Iris pigment epithelial cell (primary cell): ENCODE measurements around the gene RUNDC3A.
A peak's percentile ranks its signal among the peaks of the same experiment; 100 is the strongest.

ENCODE experiments used
- DNase-seq: peaks from one replicate; pipeline ENCODE4 v3.0.0-alpha.2; 2011; ENCODE audit warnings: low read depth

Gene RUNDC3A

DNA sequence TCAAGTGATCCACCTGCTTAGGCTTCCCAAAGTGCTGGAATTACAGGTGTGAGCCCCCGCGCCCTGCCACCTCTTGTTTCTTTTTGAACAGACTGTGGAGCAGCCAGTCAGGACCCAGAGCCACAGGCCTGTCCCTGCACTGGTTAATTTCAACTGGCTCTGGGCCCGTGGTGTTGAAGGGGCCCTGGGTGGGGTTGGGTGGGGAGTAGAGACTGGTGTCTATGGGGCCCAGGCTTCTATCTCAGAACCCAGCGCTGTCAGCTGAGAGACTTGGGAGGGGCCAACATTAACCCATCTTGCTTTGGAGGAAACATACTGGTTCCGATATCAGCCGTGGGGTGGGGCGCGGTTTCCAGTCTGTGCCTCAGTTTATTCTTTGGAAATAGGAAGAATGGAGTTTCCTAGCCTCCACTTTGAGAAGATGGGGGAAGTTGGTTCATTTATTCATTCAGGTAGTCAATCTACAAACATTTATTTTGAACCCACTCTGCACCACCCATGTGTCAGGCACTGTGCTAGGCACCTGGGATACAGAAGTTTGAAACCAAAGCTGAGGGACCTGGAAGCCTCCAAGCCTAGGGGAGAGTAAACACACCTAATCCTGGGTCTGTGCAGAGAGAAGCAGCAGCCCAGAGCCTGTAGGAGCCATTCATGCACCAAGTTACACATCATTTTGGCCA, 24.9 kb upstream of the RUNDC3A start:
- DNase-seq: no peak

DNA sequence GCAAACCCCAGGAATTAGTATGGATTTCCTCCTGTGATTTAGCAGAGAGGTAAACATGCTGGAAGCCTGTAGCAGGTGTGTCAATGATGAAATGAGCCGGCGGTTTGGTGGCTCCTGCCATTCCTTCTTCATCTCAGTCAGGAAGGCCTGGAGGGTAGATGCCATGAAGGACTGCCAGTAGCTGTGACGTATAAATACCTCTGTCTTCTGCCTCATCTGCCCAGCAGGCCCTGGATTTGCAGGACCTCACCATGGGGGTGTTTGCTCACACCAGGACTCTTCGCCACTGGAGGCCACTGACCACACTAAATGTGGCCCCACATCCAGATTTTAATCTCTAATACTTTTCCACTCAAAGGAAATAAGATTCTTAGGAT, 24.4 kb upstream of the RUNDC3A start:
- no peak for DNase-seq

DNA sequence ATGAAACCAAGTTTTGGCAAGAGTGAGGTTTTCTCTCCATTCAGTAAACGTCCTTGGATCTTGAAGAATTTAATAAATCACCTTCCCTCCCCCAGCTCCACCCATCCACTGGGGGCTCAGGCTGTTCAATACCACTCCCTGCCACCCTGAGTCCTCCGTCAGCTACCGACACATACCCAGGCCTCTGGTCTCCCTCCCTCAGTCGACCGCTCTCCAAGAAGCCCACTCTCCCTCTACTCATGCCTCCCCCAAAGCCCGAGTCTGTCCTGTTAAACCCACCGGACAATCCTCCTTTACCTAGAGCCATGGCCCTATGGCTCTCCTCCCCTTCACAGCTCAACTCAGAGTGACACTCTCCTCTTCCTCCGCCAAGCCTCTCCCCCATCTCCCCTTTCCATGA, 20.8 kb upstream of the RUNDC3A start:
- DNase-seq: no peak

DNA sequence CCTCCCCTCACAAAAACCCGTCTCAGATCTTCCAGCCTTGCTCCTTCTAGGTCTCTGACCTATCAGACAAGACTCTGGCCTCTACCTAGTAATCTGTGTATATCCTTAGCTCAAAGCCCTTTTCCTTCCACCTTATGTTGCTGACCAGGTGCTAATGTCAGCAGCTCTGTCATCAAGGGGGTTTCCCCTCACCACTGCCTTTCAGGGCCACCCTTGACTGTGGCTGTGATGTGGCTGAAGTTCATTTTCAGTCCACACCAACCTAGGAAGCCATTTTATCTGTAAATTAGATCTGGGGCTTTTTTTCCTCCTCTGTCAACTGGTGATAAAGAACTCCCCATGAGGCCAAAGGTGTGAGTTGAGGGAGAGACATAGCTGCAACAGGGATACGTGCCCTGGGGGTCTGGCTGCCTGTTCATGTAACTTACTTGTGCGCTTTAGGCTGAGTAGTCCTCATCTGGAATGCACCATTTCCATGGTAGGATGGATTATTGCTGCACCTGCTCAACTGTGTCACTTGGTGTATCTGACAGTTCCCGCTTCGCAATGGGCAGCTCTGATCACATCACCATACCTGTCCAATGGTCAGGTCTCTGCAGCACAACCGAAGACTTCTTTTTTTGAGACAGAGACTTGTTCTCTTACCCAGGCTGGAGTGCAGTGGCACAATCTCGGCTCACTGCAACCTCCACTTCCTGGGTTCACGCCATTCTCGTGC, 14.7 kb upstream of the RUNDC3A start:
- no peak for DNase-seq

DNA sequence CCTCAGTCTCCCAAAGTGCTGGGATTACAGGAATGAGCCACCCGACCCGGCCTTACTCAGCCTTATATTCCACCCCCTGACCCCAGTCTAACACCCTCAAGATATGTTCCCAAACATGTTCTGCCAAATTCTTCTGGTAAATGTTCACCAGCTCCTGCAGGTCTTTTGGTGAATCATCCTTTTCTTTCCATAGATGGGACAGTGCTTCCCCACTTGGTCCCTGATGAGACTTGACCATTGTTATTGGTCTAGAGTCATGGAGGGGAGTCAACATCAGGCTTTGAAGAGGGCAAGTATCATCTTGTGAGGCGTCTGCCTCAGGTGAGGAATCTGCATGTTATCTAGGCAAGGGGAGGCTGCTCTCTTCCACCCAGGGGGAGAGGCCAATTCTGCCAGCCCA, 10.4 kb upstream of the RUNDC3A start:
- DNase-seq: no peak

DNA sequence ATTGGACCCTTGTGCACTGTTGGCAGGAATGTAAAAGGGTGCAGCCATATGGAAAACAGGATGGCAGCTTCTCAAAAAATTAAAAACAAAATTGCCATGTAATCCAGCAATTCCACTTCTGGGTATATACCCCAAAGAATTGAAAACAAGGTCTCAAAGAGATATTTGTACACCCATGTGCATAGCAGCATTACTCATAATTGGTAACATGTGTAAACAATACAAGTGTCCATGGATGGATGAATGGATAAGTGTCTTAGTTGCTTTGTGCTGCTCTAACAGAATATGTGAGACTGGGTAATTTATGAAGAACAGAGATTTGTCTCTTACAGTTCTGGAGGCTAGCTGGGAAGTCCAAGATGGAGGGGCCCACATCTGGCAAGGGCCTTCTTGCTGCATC, 3.8 kb upstream of the RUNDC3A start:
- no peak for DNase-seq

DNA sequence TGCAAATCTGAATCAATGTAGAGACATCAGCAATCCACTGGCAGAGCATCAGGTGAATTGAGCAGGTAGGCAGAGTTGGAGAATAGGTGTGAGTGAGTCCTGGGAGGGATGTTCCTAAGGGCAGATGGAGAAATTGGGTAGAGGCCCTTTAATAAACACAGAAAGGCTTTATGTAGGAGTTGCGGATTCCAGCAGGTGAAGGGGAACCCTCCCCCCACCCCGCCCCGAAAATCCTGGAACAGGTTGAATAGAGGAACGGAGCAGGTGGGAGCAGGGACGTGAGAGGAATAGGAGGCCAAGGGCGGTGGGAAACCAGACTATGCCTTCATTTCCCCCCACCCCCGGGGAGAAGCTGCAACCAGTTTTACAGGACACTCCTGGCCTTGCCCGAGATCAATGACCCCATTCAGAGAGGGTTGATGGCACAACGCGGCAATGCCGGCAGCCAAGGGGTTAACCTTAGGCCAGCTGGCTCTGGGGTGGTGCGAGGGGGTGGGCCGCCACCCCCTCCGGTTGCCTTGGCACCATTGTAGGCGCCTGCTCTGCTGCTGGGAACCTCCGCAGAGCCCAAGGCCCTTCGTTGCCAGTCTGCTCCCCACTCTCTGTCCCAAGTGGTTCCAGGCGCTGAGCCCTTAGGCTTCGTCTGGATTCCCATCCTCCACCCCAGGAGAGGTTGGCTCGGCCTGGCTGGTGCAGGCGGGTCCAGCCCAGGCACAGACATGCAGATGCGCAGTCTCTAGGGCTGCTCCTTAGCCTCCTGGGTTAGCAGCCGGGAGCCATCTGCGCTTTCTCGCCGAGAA, 814 bp upstream of the RUNDC3A start:
- peak; percentile 23 for DNase-seq

DNA sequence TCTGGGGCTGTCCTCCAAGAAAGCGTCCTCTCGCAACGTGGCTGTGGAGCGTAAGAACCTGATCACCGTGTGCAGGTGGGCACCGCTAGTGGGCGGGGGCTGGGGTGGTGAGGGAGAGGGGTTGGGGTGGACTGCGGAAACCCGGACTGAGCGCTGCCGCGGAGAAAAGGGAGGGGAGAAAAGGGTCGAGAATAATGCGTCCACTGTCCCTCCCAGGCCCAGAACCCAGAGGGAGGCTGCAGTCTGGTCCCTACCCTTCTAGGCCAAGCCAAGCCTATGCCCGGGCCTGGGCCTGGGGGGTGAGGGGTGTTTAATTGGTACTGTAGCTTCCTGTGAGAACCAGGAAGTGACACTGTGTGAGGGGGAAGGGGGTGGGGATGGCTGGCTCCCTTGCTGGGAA, 464 bp downstream of the RUNDC3A start:
- no peak for DNase-seq

DNA sequence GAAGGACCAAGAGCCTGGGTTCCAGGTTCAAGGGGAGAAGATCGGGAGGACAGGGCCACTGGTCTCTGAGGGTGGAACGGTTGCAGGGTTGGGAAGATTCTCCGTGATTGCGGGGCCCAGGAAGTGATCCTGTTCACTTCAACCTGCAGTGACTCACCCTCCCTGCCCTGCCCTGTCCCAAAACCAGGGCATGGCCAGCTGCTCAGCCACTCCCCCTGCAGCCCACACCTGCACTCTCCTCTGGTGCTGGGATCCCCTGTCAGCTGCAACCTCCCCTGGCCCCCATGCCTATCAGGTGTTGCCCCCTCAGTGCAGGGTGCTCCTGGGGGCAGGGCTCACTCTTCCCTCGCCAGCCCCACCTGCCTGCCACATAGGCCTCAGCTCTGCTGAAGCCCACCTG, 1.1 kb downstream of the RUNDC3A start:
- no peak for DNase-seq

DNA sequence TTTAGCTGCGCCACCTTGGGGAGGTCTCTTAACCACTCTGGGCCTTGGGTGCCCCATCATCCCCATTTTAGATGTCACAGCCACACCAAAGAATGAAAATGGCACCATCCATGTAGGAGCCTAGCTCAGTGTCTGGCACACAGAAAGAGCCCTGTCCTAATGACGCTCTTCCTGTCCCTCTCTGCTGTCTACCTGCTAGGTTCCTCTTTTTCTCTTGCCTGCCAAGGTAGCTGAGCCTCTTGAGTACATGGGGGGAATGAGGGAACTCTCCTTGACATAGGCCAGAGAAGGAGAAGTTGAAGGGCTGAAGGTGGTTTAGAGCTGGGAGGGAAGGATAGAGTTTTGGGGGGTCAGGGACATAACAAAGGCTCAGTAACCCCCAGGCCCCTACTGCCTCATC, 1.8 kb downstream of the RUNDC3A start:
- no peak for DNase-seq

DNA sequence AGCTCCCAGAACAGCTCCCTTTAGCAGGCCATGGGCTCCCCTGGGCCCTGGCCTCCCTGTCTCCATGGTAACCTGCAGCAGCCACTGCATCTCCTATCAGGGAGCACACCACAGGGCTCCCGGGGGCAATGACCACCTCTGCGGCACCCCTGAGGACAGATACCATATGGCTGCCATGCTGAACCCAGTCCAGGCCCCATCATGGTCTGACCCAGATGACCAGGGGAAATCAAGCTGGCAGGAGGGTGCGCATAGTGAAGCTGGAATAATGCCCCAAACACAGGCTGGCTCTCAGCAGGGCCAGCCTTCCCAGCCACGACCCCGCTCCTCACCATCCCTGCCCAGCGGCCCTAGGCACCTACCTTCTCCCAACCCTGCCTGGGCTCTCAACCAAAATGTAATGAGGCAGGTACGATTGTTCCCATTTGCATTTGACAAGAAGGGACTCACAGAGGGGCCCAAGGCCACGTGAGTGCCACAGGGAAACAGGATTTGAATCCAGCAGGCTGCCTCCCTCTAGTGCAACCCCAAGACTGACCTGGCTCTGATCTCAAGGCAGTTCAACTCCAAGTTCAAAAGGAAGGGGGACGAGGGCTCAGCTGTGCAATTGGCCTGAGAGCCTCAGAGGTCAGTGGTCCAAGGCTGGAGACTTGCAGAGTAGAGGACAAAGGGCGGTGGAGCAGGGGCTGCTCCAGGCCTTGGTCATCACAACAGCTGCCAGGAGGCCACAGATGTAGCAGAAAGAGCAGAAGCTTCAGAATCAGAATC, 2.4 kb downstream of the RUNDC3A start:
- no peak for DNase-seq

DNA sequence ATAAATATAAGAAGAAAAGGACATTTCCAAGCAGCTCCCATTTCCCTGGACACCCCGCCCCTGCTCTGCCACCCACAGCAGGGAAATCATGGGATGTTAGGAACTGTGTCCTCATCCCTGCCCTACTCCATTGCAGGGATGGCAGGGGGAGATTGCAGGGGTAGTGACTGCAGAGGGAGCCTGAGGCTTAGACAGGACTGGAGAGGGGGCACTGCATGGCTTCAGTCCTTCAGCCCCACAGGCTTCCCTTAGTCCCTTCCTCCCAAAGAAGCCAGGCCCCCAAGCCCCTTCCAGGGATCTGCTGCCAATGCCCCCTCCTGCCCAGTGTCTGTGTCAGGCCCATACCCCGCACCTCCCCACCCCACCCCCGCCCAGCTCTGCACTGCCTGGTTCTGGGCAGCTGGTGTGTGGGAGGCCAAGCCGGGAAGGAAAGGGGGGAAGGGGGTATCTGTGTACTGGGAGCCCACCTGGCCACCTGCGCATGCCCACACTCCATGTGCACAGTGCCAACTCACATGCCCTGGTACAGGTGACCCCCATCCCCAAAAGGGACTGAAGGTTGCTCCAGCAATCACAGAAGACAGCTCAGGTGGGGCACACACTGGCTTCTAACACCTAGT, 3.3 kb downstream of the RUNDC3A start:
- no peak for DNase-seq

DNA sequence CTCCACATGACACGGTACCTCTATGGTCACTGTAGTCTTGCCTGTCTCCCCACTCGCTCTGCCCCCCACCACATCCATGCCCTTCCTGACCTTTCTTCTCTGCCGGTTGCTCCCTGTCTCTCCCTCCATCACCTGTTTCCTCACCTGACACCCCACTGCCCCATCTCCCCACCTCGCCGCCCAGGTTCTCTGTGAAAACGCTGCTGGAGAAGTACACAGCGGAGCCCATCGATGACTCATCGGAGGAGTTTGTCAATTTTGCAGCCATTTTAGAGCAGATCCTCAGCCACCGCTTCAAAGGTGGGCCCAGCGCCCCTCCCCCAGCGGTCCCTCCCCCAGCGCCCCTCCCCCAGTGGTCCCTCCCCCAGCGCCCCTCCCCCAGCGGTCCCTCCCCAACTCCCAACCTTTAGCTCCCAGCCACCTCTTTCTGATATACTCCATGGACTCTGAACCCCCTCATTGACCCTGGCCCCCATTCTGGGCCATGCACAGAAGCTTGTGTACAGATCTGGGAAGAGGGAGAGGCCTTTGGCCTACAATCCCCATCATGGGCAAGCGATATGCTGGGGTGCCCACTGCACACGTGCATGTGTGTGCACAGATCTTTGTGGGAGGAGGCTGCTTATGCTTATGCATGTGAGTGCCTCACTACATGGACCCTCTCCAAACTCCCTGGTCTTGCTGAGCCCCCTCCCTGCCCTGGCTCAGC, 4.1 kb downstream of the RUNDC3A start:
- DNase-seq: no peak

DNA sequence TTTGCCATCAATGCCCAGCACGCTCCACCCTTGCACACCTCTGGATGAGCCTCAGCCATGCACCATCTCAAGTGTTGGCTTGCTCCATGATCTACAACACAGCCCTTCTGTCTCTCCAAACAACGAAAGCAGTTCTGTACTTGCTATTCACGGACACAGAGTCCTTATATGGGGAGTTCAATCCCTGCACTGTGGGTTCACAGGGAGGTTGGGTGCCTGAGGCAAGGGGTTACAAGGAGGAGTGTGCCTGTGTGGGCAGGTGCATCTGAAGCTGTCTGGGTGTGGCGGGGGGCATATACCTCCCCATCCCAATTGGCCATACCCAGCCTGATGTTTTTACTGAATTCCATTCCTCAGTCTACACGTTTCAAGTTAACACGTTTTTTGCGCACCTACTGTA, 5.6 kb downstream of the RUNDC3A start:
- DNase-seq: no peak

DNA sequence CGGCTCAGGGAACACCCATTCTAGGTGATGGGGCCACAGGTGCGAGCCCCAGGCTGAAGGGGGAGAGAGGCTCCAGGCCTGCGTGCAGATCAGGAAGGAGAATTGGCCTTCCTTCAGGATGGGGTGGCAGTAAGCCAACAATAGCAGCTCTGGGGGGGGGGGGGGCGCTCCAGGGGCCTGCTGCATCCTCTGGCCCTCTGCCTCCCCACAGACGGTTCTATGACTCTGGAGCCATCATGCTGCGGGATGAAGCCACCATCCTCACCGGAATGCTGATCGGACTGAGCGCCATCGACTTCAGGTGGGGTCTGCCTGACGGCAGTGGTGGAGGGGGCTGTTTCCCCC, 6.1 kb downstream of the RUNDC3A start:
- DNase-seq: no peak

DNA sequence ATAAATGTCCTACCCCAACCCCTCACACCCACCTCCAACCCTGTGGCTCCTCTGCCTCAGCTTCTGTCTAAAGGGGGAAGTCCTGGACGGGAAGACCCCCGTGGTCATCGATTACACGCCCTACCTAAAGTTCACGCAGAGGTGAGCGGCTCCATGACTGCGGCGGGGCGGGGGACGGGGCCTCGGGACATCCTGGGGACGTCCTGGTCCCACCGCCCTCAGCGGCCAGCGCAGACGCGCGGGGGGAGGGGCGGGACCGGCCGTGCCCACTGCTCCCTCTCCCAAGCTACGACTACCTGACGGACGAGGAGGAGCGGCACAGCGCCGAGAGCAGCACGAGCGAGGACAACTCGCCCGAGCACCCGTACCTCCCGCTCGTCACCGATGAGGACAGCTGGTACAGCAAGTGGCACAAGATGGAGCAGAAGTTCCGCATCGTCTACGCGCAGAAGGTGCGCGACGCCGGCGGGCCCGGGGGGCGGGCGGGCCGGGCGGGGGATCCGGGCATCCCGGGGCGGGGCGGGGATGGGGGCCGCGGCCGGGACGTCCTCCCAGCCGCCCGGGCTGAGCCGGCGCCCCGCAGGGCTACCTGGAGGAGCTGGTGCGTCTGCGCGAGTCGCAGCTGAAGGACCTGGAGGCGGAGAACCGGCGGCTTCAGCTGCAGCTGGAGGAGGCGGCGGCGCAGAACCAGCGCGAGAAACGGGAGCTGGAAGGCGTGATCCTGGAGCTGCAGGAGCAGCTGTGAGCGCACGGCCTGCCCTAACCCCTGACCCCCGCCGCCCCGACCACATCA, 6.7 kb downstream of the RUNDC3A start:
- peak; percentile 55 for DNase-seq

DNA sequence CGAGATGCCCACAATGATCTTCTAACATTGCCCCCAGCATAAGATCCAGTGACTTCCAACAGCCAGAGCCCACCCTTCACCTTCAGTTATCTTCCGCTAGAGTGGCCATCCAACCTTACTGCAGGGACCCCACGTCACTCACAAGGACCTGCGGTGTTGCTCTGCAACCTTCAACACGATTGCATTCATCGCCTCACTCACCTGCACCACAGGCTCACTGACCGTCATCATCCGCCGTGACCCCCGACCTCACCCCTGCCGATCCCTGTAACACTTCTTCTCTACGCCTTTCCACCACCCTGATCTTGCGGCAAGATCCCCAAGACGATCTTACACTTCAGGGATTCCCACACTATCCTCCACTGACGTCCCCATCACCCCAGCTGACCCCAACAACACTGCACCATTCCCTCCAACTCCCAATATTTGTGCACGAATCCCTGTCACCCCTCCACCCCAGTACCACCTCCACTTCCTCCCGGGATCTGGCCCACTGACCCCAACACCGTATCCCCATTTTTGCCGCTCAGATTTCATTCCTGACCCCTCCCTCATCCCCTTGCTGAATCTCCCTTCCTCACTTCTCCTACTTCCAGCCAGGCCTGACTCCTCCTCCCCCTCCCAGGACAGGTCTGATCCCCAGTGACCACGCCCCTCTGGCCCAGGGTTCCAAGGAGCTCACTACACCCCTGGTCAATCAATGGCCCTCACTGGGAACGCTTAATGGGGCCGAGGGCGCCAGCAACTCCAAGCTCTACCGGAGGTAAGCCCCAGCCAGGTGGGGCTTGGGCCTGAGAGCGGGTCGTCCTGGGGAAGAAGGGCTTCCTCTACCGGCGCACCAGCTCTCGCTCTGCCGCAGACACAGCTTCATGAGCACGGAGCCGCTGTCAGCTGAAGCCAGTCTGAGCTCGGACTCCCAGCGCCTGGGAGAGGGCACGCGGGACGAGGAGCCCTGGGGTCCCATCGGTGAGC, 7.6 kb downstream of the RUNDC3A start:
- no peak for DNase-seq

DNA sequence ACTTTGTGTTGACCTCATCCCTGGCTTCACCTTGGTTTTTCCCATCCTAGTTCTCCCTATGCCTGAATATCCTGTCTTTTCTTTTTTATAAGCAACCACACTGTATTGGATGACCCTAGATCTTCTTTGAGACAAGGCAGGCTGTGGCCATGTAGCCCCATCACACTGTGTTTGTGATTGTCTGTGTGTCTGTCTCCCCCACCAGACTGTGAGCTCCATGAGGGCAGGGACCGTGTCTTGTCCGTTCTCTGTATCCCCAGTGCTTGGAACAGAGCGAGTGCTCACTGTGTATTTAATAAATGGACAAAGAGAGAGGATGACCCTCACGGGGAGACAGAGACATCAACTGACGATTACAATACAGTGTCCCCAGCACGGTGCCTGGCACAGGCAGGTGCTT, 9.1 kb downstream of the RUNDC3A start:
- DNase-seq: no peak

DNA sequence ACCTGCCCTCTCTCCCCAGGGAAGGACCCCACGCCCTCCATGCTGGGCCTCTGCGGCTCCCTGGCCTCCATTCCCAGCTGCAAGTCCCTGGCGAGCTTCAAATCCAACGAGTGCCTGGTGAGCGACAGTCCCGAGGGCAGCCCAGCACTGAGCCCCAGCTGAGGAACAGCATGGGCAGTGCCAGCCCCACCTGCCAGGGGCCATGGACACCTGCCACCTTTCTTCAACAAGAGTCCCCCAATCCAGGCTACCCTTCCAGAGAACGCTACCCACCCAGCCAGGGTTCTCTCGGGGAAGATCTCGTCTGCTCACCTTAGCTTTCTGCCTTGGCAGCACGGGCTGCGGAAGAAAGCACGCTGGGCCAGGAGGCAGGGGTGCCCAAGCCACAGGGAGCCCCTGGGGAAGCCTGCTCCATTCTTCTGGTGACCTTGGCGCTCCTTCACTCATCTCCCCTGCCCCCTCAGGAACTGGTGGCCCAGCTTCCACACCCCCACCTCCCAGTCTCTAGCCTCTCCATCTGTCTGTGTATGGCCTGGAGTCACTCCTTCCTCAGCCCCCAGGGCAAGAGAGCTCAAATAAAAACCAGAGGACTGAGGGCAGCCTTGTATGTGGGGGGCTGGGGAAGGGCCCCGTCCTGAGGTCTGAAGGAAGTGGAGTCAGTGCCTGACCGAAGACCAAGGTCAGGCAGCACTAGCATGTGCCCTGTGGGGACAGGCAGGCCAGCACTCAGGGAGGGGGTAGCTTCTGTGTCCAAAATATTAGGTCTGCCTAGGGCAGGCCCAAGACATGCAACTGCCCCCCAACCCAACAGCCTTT, 9.9 kb downstream of the RUNDC3A start:
- no peak for DNase-seq
